Right cardiac atrium (tissue), 5 donors: ENCODE results near the gene ZNF438. TPM values are rescaled to one million over a fixed set of nuclear protein-coding genes. Genes with fewer than 3 reads are reported as not detected.
"Not testable (repeated sequence)": the region's sequence is repeated elsewhere in the genome, so short reads cannot be mapped to it uniquely, and the experiment has no call there.

Experiments
- ATAC-seq, 2 donors: fragments of 200-7000 bp; cut with Tn5 transposase; one replicate each; pipeline versions ENCODE4 v1.8.0 to v1.9.1; 2020; ENCODE audit warnings: moderate library complexity in 2 of 2, mild to moderate bottlenecking in 1 of 2
- DNase-seq, 3 donors: peaks; one replicate each; pipeline ENCODE4 v3.0.0-alpha.2; 2020
- H3K27ac ChIP-seq: one replicate; pipeline ENCODE4 v1.5.1; 2013; ENCODE audit warnings: mild to moderate bottlenecking, low read length, control low read depth, moderate library complexity
- H3K27me3 ChIP-seq: one replicate; pipeline ENCODE4 v1.6.1; 2013; ENCODE audit not compliant: control insufficient read depth, insufficient read depth
- H3K4me1 ChIP-seq: one replicate; pipeline ENCODE4 v1.6.1; 2013; ENCODE audit warnings: low read length; ENCODE audit not compliant: control insufficient read depth, insufficient read depth
- H3K4me3 ChIP-seq: one replicate; pipeline ENCODE4 v1.5.1; 2013; ENCODE audit warnings: low read length, control low read depth
- H3K9me3 ChIP-seq: one replicate; pipeline ENCODE4 v1.6.1; 2013; ENCODE audit warnings: low read length; ENCODE audit not compliant: control insufficient read depth
- WGBS: extraction: QIAGEN DNeasy Blood & Tissue Kit; methylation state at CpG from one replicate; pipeline ENCODE4 v1.1.7; 2013; 5-methylcytosine and 5-hydroxymethylcytosine counted together
- intact Hi-C, 4 donors: fragments of 100-400 bp; cut with DNase I; formaldehyde crosslinking; loops; one replicate each; pipeline versions ENCODE4 v1.11.0 to v1.14.0; 2022 to 2023
- polyA plus RNA-seq: library from polyadenylated mRNA; stranded (reverse); fragments of 200-250 nt; gene quantifications from one replicate; pipeline ENCODE4 v1.2.3, GENCODE V29; 2013
- total RNA-seq, 4 donors: library from RNA; stranded (reverse); fragmentation: NEBNext Ultra II Directional; extraction: Animal tissue kit (Norgen Biotek cat#: 25700); gene quantifications; one replicate each; pipeline ENCODE4 v1.2.1, GENCODE V29; 2021
- donor health status: healthy with polysubstance abuse.
- donor health status: DM: no; HTN: yes; CAD: no.
- donor health status: DM: no; HTN: no; CAD: no.
- donor health status: DM: no; HTN: yes; CAD: no; lungs with severe emphysema.
- donor health status: DM: yes; HTN: yes; CAD: no.

The ZNF438 gene
- total and polyA plus RNA-seq, 5 donors: 14.9 to 17.1 (median 15.6) TPM

GRCh38 chr10:30973737-30974136 lies 57.9 kb downstream of the ZNF438 start:
- peak; percentile 55 to 67 for ATAC-seq
- Histone ChIP-seq H3K27ac (peak overlapping the region; percentile 77), H3K9me3 (no peaks in the 10 kb centered on the region), H3K4me3 (peak overlapping the region; percentile 49), H3K27me3 (no peaks in the 10 kb centered on the region), H3K4me1 (no peaks in the 10 kb centered on the region)
- 62% methylated on average over 6 of the region's 6 CpGs for WGBS
- intact Hi-C loops: no loop called here
- DNase-seq: peak in 2 of 3 donors; percentile 21 to 50

- intact Hi-C loops: no loop called here
- Histone ChIP-seq H3K9me3 (no peaks in the 10 kb centered on the region), H3K4me1 (peaks cover 2% of the 10 kb centered on the region), H3K4me3 (no peak overlapping the region), H3K27ac (no peak overlapping the region), H3K27me3 (no peaks in the 10 kb centered on the region)
- peak; percentile 50 to 60 for ATAC-seq
- DNase-seq: peak in 2 of 3 donors; percentile 47 to 63
- WGBS: 67% methylated on average over 4 of the region's 4 CpGs
Measured at GRCh38 chr10:30970760-30971460, 60.8 kb downstream of the ZNF438 start.

- intact Hi-C loops: loop anchor here in 2 of 4 donors (10.0 kb wide), 1 partner anchor 46 kb away; no protein-coding TSS in a partner anchor
- no peak for ATAC-seq
- H3K27ac ChIP-seq: no peak overlapping the region
Measured at GRCh38 chr10:30968711-30969110, 63.0 kb downstream of the ZNF438 start.

GRCh38 chr10:30967650-30968410 lies 63.8 kb downstream of the ZNF438 start:
- WGBS: 56% methylated on average over 6 of the region's 6 CpGs
- Histone ChIP-seq H3K27ac (no peak overlapping the region), H3K4me3 (no peak overlapping the region), H3K4me1 (peaks cover 4% of the 10 kb centered on the region), H3K9me3 (no peaks in the 10 kb centered on the region), H3K27me3 (no peaks in the 10 kb centered on the region)
- peak in 1 of 2 donors; percentile 16 for ATAC-seq
- no peak for DNase-seq
- intact Hi-C loops: loop anchor here in 2 of 4 donors (10.0 kb wide), 1 partner anchor 47 kb away; no protein-coding TSS in a partner anchor

More at GRCh38 chr10:30968711-30969110, 63.0 kb downstream of the ZNF438 start:
- Histone ChIP-seq H3K4me3 (no peak overlapping the region), H3K27me3 (no peaks in the 10 kb centered on the region), H3K9me3 (no peaks in the 10 kb centered on the region), H3K4me1 (peaks cover 2% of the 10 kb centered on the region)
- 92% methylated on average over 3 of the region's 3 CpGs for WGBS
- no peak for DNase-seq

- Histone ChIP-seq H3K27ac (no peak overlapping the region), H3K4me3 (no peak overlapping the region), H3K27me3 (no peaks in the 10 kb centered on the region), H3K4me1 (peaks cover 4% of the 10 kb centered on the region), H3K9me3 (no peaks in the 10 kb centered on the region)
- ATAC-seq: peak in 1 of 2 donors; percentile 45
- intact Hi-C loops: loop anchor here in 2 of 4 donors (10.0 kb wide), 1 partner anchor 51 kb away; no protein-coding TSS in a partner anchor
- WGBS: 43% methylated on average over 6 of the region's 6 CpGs
- no peak for DNase-seq
Measured at GRCh38 chr10:30963992-30964930, 67.4 kb downstream of the ZNF438 start.

DNA sequence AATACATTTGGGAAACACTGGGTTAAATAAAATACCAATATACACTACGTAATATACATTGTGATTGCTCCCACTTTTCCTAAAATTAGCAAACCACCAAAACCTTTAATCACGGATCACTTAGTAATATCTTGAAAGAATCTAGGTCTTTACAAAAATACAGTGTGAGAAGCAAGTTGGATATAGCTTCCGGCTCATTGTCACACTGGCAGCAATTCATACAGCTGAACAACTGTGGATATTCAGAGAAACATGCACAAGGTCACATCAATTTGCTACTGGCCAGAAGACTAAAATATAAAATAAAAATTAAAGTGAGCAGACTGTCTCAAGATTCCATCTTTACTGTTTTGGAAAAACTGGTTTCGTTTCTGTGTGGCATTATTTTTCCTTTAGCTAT lies 69.1 kb downstream of the ZNF438 start:
- 62% methylated on average over 4 of the region's 4 CpGs for WGBS
- intact Hi-C loops: loop anchor here in 2 of 4 donors (10.0 kb wide), 1 partner anchor 52 kb away; no protein-coding TSS in a partner anchor
- no peak overlapping the region for H3K4me3 ChIP-seq
- H3K27me3 ChIP-seq: no peaks in the 10 kb centered on the region
- ATAC-seq (no peak), DNase-seq (no peak)
- no peaks in the 10 kb centered on the region for H3K9me3 ChIP-seq
- H3K4me1 ChIP-seq: peaks cover 2% of the 10 kb centered on the region
- H3K27ac ChIP-seq: no peak overlapping the region

- ATAC-seq (no peak), DNase-seq (no peak)
- intact Hi-C loops: loop anchor here in 2 of 4 donors (10.0 kb wide), 1 partner anchor 55 kb away; no protein-coding TSS in a partner anchor
- H3K4me3 ChIP-seq: no peak overlapping the region
- no peaks in the 10 kb centered on the region for H3K27me3 ChIP-seq
- H3K9me3 ChIP-seq: no peaks in the 10 kb centered on the region
- H3K27ac ChIP-seq: no peak overlapping the region
- H3K4me1 ChIP-seq: peaks cover 2% of the 10 kb centered on the region
Measured at GRCh38 chr10:30959836-30960210, 71.8 kb downstream of the ZNF438 start.

DNA sequence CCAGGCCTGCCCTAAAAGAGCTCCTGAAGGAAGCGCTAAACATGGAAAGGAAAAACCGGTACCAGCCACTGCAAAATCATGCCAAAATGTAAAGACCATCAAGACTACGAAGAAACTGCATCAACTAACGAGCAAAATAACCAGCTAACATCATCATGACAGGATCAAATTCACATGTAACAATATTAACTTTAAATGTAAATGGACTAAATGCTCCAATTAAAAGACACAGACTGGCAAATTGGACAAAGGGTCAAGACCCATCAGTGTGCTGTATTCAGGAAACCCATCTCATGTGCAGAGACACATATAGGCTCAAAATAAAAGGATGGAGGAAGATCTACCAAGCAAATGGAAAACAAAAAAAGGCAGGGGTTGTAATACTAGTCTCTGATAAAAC lies 82.4 kb downstream of the ZNF438 start:
- 98% methylated on average over 2 of the region's 4 CpGs for WGBS
- not testable (repeated sequence) for H3K4me3 ChIP-seq

GRCh38 chr10:30944005-30944404 lies 87.7 kb downstream of the ZNF438 start:
- Histone ChIP-seq H3K4me3 (no peak overlapping the region), H3K4me1 (peaks cover 7% of the 10 kb centered on the region), H3K27me3 (no peaks in the 10 kb centered on the region), H3K27ac (no peak overlapping the region), H3K9me3 (no peaks in the 10 kb centered on the region)
- DNase-seq (no peak), ATAC-seq (no peak)
- intact Hi-C loops: no loop called here
- WGBS: 89% methylated on average over 4 of the region's 4 CpGs

More for the DNA sequence above, 82.4 kb downstream of the ZNF438 start:
- intact Hi-C loops, DNase-seq, H3K4me1 ChIP-seq, H3K27me3 ChIP-seq, ATAC-seq, H3K27ac ChIP-seq, H3K9me3 ChIP-seq: not testable (repeated sequence)

DNA sequence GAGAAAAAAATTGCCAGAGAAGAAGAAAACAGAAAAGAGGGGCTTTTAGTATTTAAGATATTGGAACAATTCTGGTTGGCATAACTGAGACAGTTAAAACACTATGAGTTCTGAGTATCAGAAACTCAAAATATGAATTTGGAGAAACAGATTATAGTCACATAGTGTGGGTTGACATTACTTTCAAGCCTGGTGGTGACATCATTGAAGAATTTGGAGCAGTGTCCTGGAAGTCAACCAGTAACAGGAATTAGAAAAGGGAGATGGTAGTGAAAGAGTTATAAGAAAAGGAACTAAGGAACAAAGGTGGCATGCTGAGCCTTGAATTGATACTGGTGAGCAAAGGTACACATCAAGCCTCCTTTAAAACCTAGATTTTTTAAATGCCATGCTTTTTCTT lies 88.2 kb downstream of the ZNF438 start:
- Histone ChIP-seq H3K9me3 (no peaks in the 10 kb centered on the region), H3K27ac (no peak overlapping the region), H3K4me3 (no peak overlapping the region), H3K4me1 (peaks cover 7% of the 10 kb centered on the region), H3K27me3 (no peaks in the 10 kb centered on the region)
- intact Hi-C loops: no loop called here
- DNase-seq: no peak
- ATAC-seq: no peak
